ENCODE measurements around the gene CBX8.

The CBX8 gene

GRCh38 chr17:79784353-79785016 lies 12.4 kb downstream of the CBX8 start:
- TF ChIP-seq POLR2A (IDR thresholded peaks at IDR 0.05; ENCODE audit: low read length) (no peak), GATA1 (IDR thresholded peaks at IDR 0.05; ENCODE audit: low read depth, low read length) (no peak)
- DNase-seq, result no peak

- no peak for DNase-seq
- no peak for TF ChIP-seq GATA1 (IDR thresholded peaks at IDR 0.05; ENCODE audit: low read depth, low read length)
- no peak for TF ChIP-seq POLR2A (IDR thresholded peaks at IDR 0.05; ENCODE audit: low read length)
These were observed 13.0 kb downstream of the CBX8 start for GRCh38 chr17:79783891-79784290.

- TF ChIP-seq POLR2A (IDR thresholded peaks at IDR 0.05; ENCODE audit: low read length) (no peak), GATA1 (IDR thresholded peaks at IDR 0.05; ENCODE audit: low read depth, low read length) (no peak)
- DNase-seq, result no peak
These were observed 14.9 kb downstream of the CBX8 start for GRCh38 chr17:79781736-79782575.

GRCh38 chr17:79781012-79781650 lies 15.7 kb downstream of the CBX8 start:
- TF ChIP-seq POLR2A (IDR thresholded peaks at IDR 0.05; ENCODE audit: low read length) (no peak), GATA1 (IDR thresholded peaks at IDR 0.05; ENCODE audit: low read depth, low read length) (no peak)
- DNase-seq, result no peak

- no peak for DNase-seq
- TF ChIP-seq POLR2A (IDR thresholded peaks at IDR 0.05; ENCODE audit: low read length) (no peak), GATA1 (IDR thresholded peaks at IDR 0.05; ENCODE audit: low read depth, low read length) (no peak)
These were observed 17.1 kb downstream of the CBX8 start for GRCh38 chr17:79779661-79780365.

- TF ChIP-seq POLR2A (IDR thresholded peaks at IDR 0.05; ENCODE audit: low read length) (no peak), GATA1 (IDR thresholded peaks at IDR 0.05; ENCODE audit: low read depth, low read length) (no peak)
- no peak for DNase-seq
These were observed 17.8 kb downstream of the CBX8 start for GRCh38 chr17:79779084-79779529.

GRCh38 chr17:79778504-79779083 lies 18.3 kb downstream of the CBX8 start:
- no peak for TF ChIP-seq POLR2A (IDR thresholded peaks at IDR 0.05; ENCODE audit: low read length)
- no peak for TF ChIP-seq GATA1 (IDR thresholded peaks at IDR 0.05; ENCODE audit: low read depth, low read length)
- DNase-seq, result peak; percentile 27 to 33

- DNase-seq, result peak; percentile 85 to 91
- TF ChIP-seq POLR2A (IDR thresholded peaks at IDR 0.05; ENCODE audit: low read length) (no peak), GATA1 (IDR thresholded peaks at IDR 0.05; ENCODE audit: low read depth, low read length) (no peak)
These were observed 18.9 kb downstream of the CBX8 start, which contains the start of gene CBX2 for GRCh38 chr17:79777894-79778503. CBX2 (plus strand) TSS chr17:79778148; CDS start chr17:79778236, 88 bp downstream.

- DNase-seq, result peak; percentile 73 to 74
- TF ChIP-seq GATA1 (IDR thresholded peaks at IDR 0.05; ENCODE audit: low read depth, low read length) (no peak), POLR2A (IDR thresholded peaks at IDR 0.05; ENCODE audit: low read length) (no peak)
These were observed 19.6 kb downstream of the CBX8 start for GRCh38 chr17:79777120-79777893.

- no peak for DNase-seq
These were observed 20.3 kb downstream of the CBX8 start for GRCh38 chr17:79776376-79777119.

GRCh38 chr17:79775632-79776031 lies 21.2 kb downstream of the CBX8 start:
- DNase-seq, result no peak
- TF ChIP-seq GATA1 (IDR thresholded peaks at IDR 0.05; ENCODE audit: low read depth, low read length) (no peak), POLR2A (IDR thresholded peaks at IDR 0.05; ENCODE audit: low read length) (no peak)

More at GRCh38 chr17:79776376-79777119, 20.3 kb downstream of the CBX8 start:
- TF ChIP-seq POLR2A (IDR thresholded peaks at IDR 0.05; ENCODE audit: low read length) (no peak), GATA1 (IDR thresholded peaks at IDR 0.05; ENCODE audit: low read depth, low read length) (no peak)

Measured in erythroblast (primary cell).